GM12878 (cell line): ENCODE data around the gene CCDC6. TPM values are rescaled to one million over a fixed set of nuclear protein-coding genes. Genes with fewer than 3 reads are reported as not detected.
A peak's percentile ranks its signal among the peaks of the same experiment; 100 is the strongest.

Experiments used
- CEBPB ChIP-seq, 2 experiments: fragments of 150-350 bp in 1 of 2; IDR thresholded peaks; 2 replicates each; pipeline ENCODE4 v1.6.1; 2012 to 2014; ENCODE audit warnings: low read depth in 2 of 2, low read length in 2 of 2, borderline replicate concordance in 1 of 2, inconsistent platforms in 1 of 2
- CREM ChIP-seq: IDR thresholded peaks from 2 replicates; pipeline ENCODE4 v1.6.1; 2014; ENCODE audit warnings: antibody characterized with exemption, low read depth
- EGR1 ChIP-seq, 2 experiments: IDR thresholded peaks; 1 replicate in 1 of 2; 2 replicates in 1 of 2; pipeline ENCODE4 v1.6.1; 2011 to 2012; ENCODE audit warnings: low read depth in 2 of 2, low read length in 2 of 2, borderline replicate concordance in 1 of 2, mild to moderate bottlenecking in 1 of 2, moderate library complexity in 1 of 2
- GATAD2B ChIP-seq: fragments of 450-650 bp; conservative IDR thresholded peaks from 2 replicates; pipeline ENCODE4 v1.6.1; 2017; ENCODE audit warnings: low read depth, mild to moderate bottlenecking, moderate library complexity
- HCFC1 ChIP-seq: fragments of 150-350 bp; IDR thresholded peaks from 2 replicates; pipeline ENCODE4 v1.6.1; 2014; ENCODE audit warnings: low read length
- HDGF ChIP-seq: fragments of 450-650 bp; IDR thresholded peaks from 2 replicates; pipeline ENCODE4 v1.6.1; 2016; ENCODE audit warnings: antibody characterized with exemption
- IKZF1 ChIP-seq: fragments of 450-650 bp; conservative IDR thresholded peaks from 2 replicates; pipeline ENCODE4 v1.6.1; 2017; ENCODE audit warnings: antibody characterized with exemption, mild to moderate bottlenecking
- JUNB ChIP-seq: IDR thresholded peaks from 2 replicates; pipeline ENCODE4 v1.6.1; 2016; ENCODE audit warnings: antibody characterized with exemption, mild to moderate bottlenecking
- KDM1A ChIP-seq: fragments of 200-600 bp; sonication (generic); IDR thresholded peaks from 2 replicates; pipeline ENCODE4 v1.6.1; 2016; ENCODE audit warnings: borderline replicate concordance
- NFYB ChIP-seq: IDR thresholded peaks from 2 replicates; pipeline ENCODE4 v1.6.1; 2011; ENCODE audit warnings: low read depth, mild to moderate bottlenecking, low read length, improper control_type of control experiment, moderate library complexity; ENCODE audit not compliant: insufficient read depth
- PAX8 ChIP-seq: fragments of 450-650 bp; IDR thresholded peaks from 2 replicates; pipeline ENCODE4 v1.6.1; 2017; ENCODE audit warnings: mild to moderate bottlenecking, moderate library complexity
- POLR2AphosphoS2 ChIP-seq: IDR thresholded peaks from 2 replicates; pipeline ENCODE4 v1.6.1; 2011; ENCODE audit warnings: low read depth, mild to moderate bottlenecking, low read length, improper control_type of control experiment, moderate library complexity
- POLR2AphosphoS5 ChIP-seq: IDR thresholded peaks from 2 replicates; pipeline ENCODE4 v1.6.1; 2011; ENCODE audit warnings: mild to moderate bottlenecking, low read length, inconsistent platforms
- RCOR1 ChIP-seq: conservative IDR thresholded peaks from 2 replicates; pipeline ENCODE4 v1.6.1; 2012; ENCODE audit warnings: low read depth, low read length, improper control_type of control experiment
- TCF12 ChIP-seq: IDR thresholded peaks from 2 replicates; pipeline ENCODE4 v1.6.1; 2011; ENCODE audit warnings: low read depth, mild to moderate bottlenecking, low read length
- TCF3 ChIP-seq: IDR thresholded peaks from 2 replicates; pipeline ENCODE4 v1.6.1; 2012; ENCODE audit warnings: low read depth, mild to moderate bottlenecking, low read length, borderline replicate concordance; ENCODE audit not compliant: insufficient read depth
- polyA plus RNA-seq, 11 experiments: library from polyadenylated mRNA; depleted of rRNA in 4 of 11; unstranded in 6 of 11; stranded (reverse) in 5 of 11; fragments of >200 nt; fragmentation: Nextera tagmentation in 4 of 11; fragmentation: Illumina TruSeq in 1 of 11; extraction: Ambion mirVana in 4 of 11; extraction: Trizol in 1 of 11; gene quantifications; 1 replicate in 1 of 11; 2 replicates in 10 of 11; pipeline versions ENCODE4 v1.2.1 to v1.2.3, GENCODE V29; 2011 to 2016; ENCODE audit warnings: inconsistent platforms in 2 of 11, missing spikeins in 2 of 11, low read depth in 1 of 11
- total RNA-seq, 4 experiments: library from RNA; depleted of rRNA in 3 of 4; stranded (reverse); fragments of >200 nt in 3 of 4; fragmentation: Illumina TruSeq in 1 of 4; extraction: Trizol in 1 of 4; gene quantifications; 2 replicates each; pipeline versions ENCODE4 v1.2.1 to v1.2.3, GENCODE V29; 2013 to 2021
- TF ChIP-seq, protein P1 (sequence below): fragments of 450-650 bp; IDR thresholded peaks from 2 replicates; pipeline ENCODE4 v1.6.1; 2014; ENCODE audit warnings: mild to moderate bottlenecking
- TF ChIP-seq, protein P2 (sequence below): fragments of 450-650 bp; IDR thresholded peaks from 2 replicates; pipeline ENCODE4 v1.6.1; 2017; ENCODE audit warnings: mild to moderate bottlenecking, low read depth, inconsistent platforms; ENCODE audit not compliant: poor library complexity, severe bottlenecking
- TF ChIP-seq, protein P3 (sequence below): fragments of 450-650 bp; IDR thresholded peaks from 2 replicates; pipeline ENCODE4 v1.6.1; 2018; ENCODE audit warnings: borderline replicate concordance, mild to moderate bottlenecking; ENCODE audit not compliant: partially characterized antibody
- TF ChIP-seq, protein P4 (sequence below): fragments of 450-650 bp; IDR thresholded peaks from 2 replicates; pipeline ENCODE4 v1.6.1; 2016; ENCODE audit warnings: mild to moderate bottlenecking
- TF ChIP-seq, protein P5 (sequence below): fragments of 450-650 bp; IDR thresholded peaks from 2 replicates; pipeline ENCODE4 v1.6.1; 2017; ENCODE audit warnings: low read depth, mild to moderate bottlenecking, moderate library complexity

CCDC6 gene
- total and polyA plus RNA-seq, 10 of the 15 experiments (the other 5 are each of a cell fraction or from before 2014, with no cell fraction given) = 11.8 to 46.2 (median 26.7) TPM

DNA sequence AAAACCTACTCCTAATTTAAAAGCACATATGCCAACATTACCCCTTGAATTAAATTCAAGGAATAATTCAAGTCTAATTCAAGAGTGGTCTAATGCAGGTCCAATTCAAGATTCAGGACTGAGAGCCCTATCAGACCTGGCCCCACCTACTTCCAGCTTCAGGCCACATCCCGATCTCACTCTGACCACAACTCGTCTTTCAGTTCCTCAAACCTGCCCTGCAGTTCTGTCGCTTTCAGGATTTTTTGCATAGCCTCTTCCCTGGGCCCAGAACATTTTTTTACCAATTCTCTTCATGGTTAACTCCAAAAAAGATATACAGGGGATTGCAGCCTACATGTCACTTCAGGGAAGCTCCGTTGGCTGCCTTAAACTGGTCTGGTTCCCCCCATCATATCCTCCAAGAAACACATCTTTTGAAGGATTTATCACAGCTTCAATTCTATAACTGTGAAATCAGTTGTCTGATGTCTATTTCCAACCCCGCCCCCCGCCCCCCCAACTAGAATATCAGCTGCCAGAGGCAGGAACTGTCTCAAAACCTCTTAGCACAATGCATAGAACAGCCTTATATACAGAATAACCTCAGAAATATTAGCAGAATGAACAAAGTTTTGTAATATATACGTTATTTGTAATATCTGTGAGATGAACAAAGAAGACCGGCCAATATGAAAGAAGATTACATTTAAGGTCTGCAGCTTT lies 20.8 kb downstream of the CCDC6 start (continued):
- TF ChIP-seq, protein P1, sequence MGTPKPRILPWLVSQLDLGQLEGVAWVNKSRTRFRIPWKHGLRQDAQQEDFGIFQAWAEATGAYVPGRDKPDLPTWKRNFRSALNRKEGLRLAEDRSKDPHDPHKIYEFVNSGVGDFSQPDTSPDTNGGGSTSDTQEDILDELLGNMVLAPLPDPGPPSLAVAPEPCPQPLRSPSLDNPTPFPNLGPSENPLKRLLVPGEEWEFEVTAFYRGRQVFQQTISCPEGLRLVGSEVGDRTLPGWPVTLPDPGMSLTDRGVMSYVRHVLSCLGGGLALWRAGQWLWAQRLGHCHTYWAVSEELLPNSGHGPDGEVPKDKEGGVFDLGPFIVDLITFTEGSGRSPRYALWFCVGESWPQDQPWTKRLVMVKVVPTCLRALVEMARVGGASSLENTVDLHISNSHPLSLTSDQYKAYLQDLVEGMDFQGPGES = no peak
- TF ChIP-seq NFYB (peak; percentile 29; the same call in 1 of the 2 replicates), CREM (peak; percentile 78), GATAD2B (peak; percentile 57), TCF3 (no peak), PAX8 (no peak), HCFC1 (no peak), POLR2AphosphoS2 (no peak), IKZF1 (peak; percentile 92), KDM1A (no peak), POLR2AphosphoS5 (no peak), CEBPB (IDR thresholded peaks at IDR 0.05; ENCODE audit: borderline replicate concordance in 1 of 2, low read depth in 2 of 2, low read length in 2 of 2) (0 out of 4 replicates have a peak, but pooled peaks of 1 of the 2 experiments have one; percentile 48), TCF12 (peak; percentile 69; the same call in 1 of the 2 replicates), RCOR1 (0 out of 2 replicates have a peak, but pooled peaks have one; percentile 40), JUNB (peak; percentile 46; the same call in 1 of the 2 replicates), EGR1 (IDR thresholded peaks at IDR 0.05; ENCODE audit: borderline replicate concordance in 1 of 2, low read depth in 2 of 2, low read length in 2 of 2) (no peak), HDGF (no peak)
- TF ChIP-seq, protein P2, sequence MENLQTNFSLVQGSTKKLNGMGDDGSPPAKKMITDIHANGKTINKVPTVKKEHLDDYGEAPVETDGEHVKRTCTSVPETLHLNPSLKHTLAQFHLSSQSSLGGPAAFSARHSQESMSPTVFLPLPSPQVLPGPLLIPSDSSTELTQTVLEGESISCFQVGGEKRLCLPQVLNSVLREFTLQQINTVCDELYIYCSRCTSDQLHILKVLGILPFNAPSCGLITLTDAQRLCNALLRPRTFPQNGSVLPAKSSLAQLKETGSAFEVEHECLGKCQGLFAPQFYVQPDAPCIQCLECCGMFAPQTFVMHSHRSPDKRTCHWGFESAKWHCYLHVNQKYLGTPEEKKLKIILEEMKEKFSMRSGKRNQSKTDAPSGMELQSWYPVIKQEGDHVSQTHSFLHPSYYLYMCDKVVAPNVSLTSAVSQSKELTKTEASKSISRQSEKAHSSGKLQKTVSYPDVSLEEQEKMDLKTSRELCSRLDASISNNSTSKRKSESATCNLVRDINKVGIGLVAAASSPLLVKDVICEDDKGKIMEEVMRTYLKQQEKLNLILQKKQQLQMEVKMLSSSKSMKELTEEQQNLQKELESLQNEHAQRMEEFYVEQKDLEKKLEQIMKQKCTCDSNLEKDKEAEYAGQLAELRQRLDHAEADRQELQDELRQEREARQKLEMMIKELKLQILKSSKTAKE = peak; percentile 47
- TF ChIP-seq, protein P3, sequence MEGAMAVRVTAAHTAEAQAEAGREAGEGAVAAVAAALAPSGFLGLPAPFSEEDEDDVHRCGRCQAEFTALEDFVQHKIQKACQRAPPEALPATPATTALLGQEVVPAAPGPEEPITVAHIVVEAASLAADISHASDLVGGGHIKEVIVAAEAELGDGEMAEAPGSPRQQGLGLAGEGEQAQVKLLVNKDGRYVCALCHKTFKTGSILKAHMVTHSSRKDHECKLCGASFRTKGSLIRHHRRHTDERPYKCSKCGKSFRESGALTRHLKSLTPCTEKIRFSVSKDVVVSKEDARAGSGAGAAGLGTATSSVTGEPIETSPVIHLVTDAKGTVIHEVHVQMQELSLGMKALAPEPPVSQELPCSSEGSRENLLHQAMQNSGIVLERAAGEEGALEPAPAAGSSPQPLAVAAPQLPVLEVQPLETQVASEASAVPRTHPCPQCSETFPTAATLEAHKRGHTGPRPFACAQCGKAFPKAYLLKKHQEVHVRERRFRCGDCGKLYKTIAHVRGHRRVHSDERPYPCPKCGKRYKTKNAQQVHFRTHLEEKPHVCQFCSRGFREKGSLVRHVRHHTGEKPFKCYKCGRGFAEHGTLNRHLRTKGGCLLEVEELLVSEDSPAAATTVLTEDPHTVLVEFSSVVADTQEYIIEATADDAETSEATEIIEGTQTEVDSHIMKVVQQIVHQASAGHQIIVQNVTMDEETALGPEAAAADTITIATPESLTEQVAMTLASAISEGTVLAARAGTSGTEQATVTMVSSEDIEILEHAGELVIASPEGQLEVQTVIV = no peak
- TF ChIP-seq, protein P4, sequence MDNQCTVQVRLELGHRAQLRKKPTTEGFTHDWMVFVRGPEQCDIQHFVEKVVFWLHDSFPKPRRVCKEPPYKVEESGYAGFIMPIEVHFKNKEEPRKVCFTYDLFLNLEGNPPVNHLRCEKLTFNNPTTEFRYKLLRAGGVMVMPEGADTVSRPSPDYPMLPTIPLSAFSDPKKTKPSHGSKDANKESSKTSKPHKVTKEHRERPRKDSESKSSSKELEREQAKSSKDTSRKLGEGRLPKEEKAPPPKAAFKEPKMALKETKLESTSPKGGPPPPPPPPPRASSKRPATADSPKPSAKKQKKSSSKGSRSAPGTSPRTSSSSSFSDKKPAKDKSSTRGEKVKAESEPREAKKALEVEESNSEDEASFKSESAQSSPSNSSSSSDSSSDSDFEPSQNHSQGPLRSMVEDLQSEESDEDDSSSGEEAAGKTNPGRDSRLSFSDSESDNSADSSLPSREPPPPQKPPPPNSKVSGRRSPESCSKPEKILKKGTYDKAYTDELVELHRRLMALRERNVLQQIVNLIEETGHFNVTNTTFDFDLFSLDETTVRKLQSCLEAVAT = peak; percentile 54; the same call in 1 of the 2 replicates
- TF ChIP-seq, protein P5, sequence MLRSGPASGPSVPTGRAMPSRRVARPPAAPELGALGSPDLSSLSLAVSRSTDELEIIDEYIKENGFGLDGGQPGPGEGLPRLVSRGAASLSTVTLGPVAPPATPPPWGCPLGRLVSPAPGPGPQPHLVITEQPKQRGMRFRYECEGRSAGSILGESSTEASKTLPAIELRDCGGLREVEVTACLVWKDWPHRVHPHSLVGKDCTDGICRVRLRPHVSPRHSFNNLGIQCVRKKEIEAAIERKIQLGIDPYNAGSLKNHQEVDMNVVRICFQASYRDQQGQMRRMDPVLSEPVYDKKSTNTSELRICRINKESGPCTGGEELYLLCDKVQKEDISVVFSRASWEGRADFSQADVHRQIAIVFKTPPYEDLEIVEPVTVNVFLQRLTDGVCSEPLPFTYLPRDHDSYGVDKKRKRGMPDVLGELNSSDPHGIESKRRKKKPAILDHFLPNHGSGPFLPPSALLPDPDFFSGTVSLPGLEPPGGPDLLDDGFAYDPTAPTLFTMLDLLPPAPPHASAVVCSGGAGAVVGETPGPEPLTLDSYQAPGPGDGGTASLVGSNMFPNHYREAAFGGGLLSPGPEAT = peak; percentile 88
